ENCODE results near the gene GGCT. TPM values are rescaled to one million over a fixed set of nuclear protein-coding genes. Genes with fewer than 3 reads are reported as not detected.
"Not testable (repeated sequence)": the region's sequence is repeated elsewhere in the genome, so short reads cannot be mapped to it uniquely, and the experiment has no call there.

Gene GGCT
- total RNA-seq, 2 donors from 2014 or later, result 14.7 to 54.0 TPM

- H3K4me1 ChIP-seq (replicated peaks), result no peaks in the 10 kb centered on the region
- H3K27me3 ChIP-seq (replicated peaks; ENCODE audit: insufficient read depth), result no peaks in the 10 kb centered on the region
- intact Hi-C loops (cut with DNase I), result no loop called here
- WGBS, result 72% methylated on average over 6 of the region's 6 CpGs
- no peak overlapping the region for H3K27ac ChIP-seq
- no peaks in the 10 kb centered on the region for H3K36me3 ChIP-seq
- no peaks in the 10 kb centered on the region for H3K9me3 ChIP-seq
- DNase-seq (ENCODE audit: low spot score), result no peak
- TF ChIP-seq POLR2A (IDR thresholded peaks at IDR 0.05) (no peak), POLR2AphosphoS5 (IDR thresholded peaks at IDR 0.05) (no peak), CTCF (IDR thresholded peaks at IDR 0.05) (no peak)
- no peak overlapping the region for H3K4me3 ChIP-seq
These were observed 39.3 kb upstream of the GGCT start for GRCh38 chr7:30543813-30544525.

- H3K27me3 ChIP-seq (replicated peaks; ENCODE audit: insufficient read depth); H3K4me1 ChIP-seq (replicated peaks); H3K27ac ChIP-seq; intact Hi-C loops (cut with DNase I); H3K4me3 ChIP-seq; DNase-seq (ENCODE audit: low spot score); H3K36me3 ChIP-seq; H3K9me3 ChIP-seq: not testable (repeated sequence)
- 97% methylated on average over 4 of the region's 4 CpGs for WGBS
These were observed 38.5 kb upstream of the GGCT start for GRCh38 chr7:30543115-30543514.

GRCh38 chr7:30533886-30534285, 29.3 kb upstream of the GGCT start:
- no peak for TF ChIP-seq POLR2A (IDR thresholded peaks at IDR 0.05)
- peak; percentile 66 for TF ChIP-seq POLR2AphosphoS5 (IDR thresholded peaks at IDR 0.05)
- no peak for TF ChIP-seq CTCF (IDR thresholded peaks at IDR 0.05)
- no peak overlapping the region for H3K4me3 ChIP-seq
- H3K9me3 ChIP-seq, result no peaks in the 10 kb centered on the region
- 69% methylated on average over 5 of the region's 5 CpGs for WGBS
- no peaks in the 10 kb centered on the region for H3K27me3 ChIP-seq (replicated peaks; ENCODE audit: insufficient read depth)
- intact Hi-C loops (cut with DNase I), result no loop called here
- no peaks in the 10 kb centered on the region for H3K36me3 ChIP-seq
- peak overlapping the region in 1 of 2 donors; percentile 35 for H3K27ac ChIP-seq
- H3K4me1 ChIP-seq (replicated peaks), result no peaks in the 10 kb centered on the region
- no peak for DNase-seq (ENCODE audit: low spot score)

- H3K27me3 ChIP-seq (replicated peaks; ENCODE audit: insufficient read depth), result no peaks in the 10 kb centered on the region
- H3K36me3 ChIP-seq, result no peaks in the 10 kb centered on the region
- intact Hi-C loops (cut with DNase I), result no loop called here
- H3K4me1 ChIP-seq (replicated peaks), result no peaks in the 10 kb centered on the region
- WGBS, result 94% methylated on average over 3 of the region's 3 CpGs
- DNase-seq (ENCODE audit: low spot score), result no peak
- TF ChIP-seq CTCF (IDR thresholded peaks at IDR 0.05), result no peak
- no peak for TF ChIP-seq POLR2AphosphoS5 (IDR thresholded peaks at IDR 0.05)
- no peak for TF ChIP-seq POLR2A (IDR thresholded peaks at IDR 0.05)
- H3K27ac ChIP-seq, result no peak overlapping the region
- no peaks in the 10 kb centered on the region for H3K9me3 ChIP-seq
- H3K4me3 ChIP-seq, result no peak overlapping the region
These were observed 26.7 kb upstream of the GGCT start for GRCh38 chr7:30531286-30531685.

- Histone ChIP-seq H3K27ac (no peak overlapping the region), H3K36me3 (no peaks in the 10 kb centered on the region), H3K27me3 (replicated peaks; ENCODE audit: insufficient read depth) (no peaks in the 10 kb centered on the region), H3K9me3 (no peaks in the 10 kb centered on the region), H3K4me3 (no peak overlapping the region), H3K4me1 (replicated peaks) (no peaks in the 10 kb centered on the region)
- intact Hi-C loops (cut with DNase I), result no loop called here
- DNase-seq (ENCODE audit: low spot score), result no peak
- 100% methylated on average over 1 of the region's 1 CpG for whole genome bisulfite sequencing
- TF ChIP-seq POLR2AphosphoS5 (IDR thresholded peaks at IDR 0.05) (no peak), CTCF (IDR thresholded peaks at IDR 0.05) (no peak), POLR2A (IDR thresholded peaks at IDR 0.05) (no peak)
These were observed 25.7 kb upstream of the GGCT start for GRCh38 chr7:30530373-30530772.
